ENCODE data around the gene FAM90A26. TPM values are rescaled to one million over a fixed set of nuclear protein-coding genes. Genes with fewer than 3 reads are reported as not detected.
"Not testable (repeated sequence)": the region's sequence is repeated elsewhere in the genome, so short reads cannot be mapped to it uniquely, and the experiment has no call there.

FAM90A26 gene
- total and polyA plus RNA-seq, 4 donors = not detected

DNA sequence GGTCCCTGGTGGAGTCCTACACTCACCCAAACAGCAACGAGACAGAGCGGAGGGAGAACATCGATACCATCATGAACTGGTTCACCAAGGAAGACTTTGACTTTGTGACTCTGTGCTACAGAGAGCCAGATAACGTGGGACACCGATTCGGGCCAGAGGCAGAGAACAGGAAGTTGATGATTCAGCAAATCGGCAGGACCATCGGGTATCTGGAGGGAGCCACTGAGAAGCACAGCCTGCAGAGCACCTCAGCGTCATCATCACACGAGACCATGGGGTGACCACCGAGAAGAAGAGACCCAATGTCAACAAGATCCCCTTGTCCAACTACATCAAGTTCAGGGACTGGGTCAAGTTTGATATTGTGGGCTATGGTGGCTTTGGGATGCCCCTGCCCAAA is 29.2 kb upstream of the FAM90A26 start:
- DNase-seq; H3K27me3 ChIP-seq (ENCODE audit: control insufficient read depth in 1 of 2, insufficient read depth in 2 of 2, low read length in 1 of 2); ATAC-seq (ENCODE audit: low FRiP score); intact Hi-C loops (cut with DNase I); H3K36me3 ChIP-seq (ENCODE audit: control insufficient read depth in 1 of 2, insufficient read depth in 2 of 2, low read length in 1 of 2); H3K4me3 ChIP-seq (ENCODE audit: low read length in 2 of 2); H3K9me3 ChIP-seq (ENCODE audit: control insufficient read depth, low read length); H3K27ac ChIP-seq (ENCODE audit: low read depth in 1 of 2, low read length in 2 of 2); H3K4me1 ChIP-seq (ENCODE audit: control insufficient read depth in 1 of 2, insufficient read depth in 2 of 2, low read length in 2 of 2): not testable (repeated sequence)
- WGBS, 2 donors = 95 to 96% methylated on average over 11 of the region's 11 CpGs

DNA sequence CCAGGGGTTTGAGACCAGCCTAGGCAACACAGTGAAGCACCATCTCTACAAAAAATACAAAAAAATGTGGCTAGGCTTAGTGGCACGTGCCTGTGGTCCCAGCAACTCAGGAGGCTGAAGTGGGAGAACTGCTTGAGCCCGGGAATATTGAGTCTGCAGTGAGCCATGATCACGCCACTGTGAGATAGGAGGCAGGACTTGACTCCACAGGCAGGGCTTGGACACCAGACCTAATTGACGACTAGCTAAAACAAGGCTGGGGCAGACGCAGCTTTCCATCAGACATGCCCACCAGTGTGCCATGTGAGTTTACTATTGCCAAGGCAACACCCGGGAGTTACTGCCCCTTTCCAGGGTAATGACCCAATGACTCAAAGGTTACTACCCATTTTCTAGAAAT is 27.4 kb upstream of the FAM90A26 start:
- H3K9me3 ChIP-seq (ENCODE audit: control insufficient read depth, low read length); ATAC-seq (ENCODE audit: low FRiP score); H3K4me1 ChIP-seq (ENCODE audit: control insufficient read depth in 1 of 2, insufficient read depth in 2 of 2, low read length in 2 of 2); DNase-seq; intact Hi-C loops (cut with DNase I); H3K4me3 ChIP-seq (ENCODE audit: low read length in 2 of 2); H3K27ac ChIP-seq (ENCODE audit: low read depth in 1 of 2, low read length in 2 of 2); H3K36me3 ChIP-seq (ENCODE audit: control insufficient read depth in 1 of 2, insufficient read depth in 2 of 2, low read length in 1 of 2); H3K27me3 ChIP-seq (ENCODE audit: control insufficient read depth in 1 of 2, insufficient read depth in 2 of 2, low read length in 1 of 2): not testable (repeated sequence)
- WGBS, 2 donors = 86 to 92% methylated on average over 6 of the region's 6 CpGs

- Histone ChIP-seq H3K36me3 (ENCODE audit: control insufficient read depth in 1 of 2, insufficient read depth in 2 of 2, low read length in 1 of 2) (no peaks in the 10 kb centered on the region), H3K4me3 (ENCODE audit: low read length in 2 of 2) (no peak overlapping the region), H3K27ac (ENCODE audit: low read depth in 1 of 2, low read length in 2 of 2) (no peak overlapping the region), H3K4me1 (ENCODE audit: control insufficient read depth in 1 of 2, insufficient read depth in 2 of 2, low read length in 2 of 2) (no peaks in the 10 kb centered on the region), H3K27me3 (ENCODE audit: control insufficient read depth in 1 of 2, insufficient read depth in 2 of 2, low read length in 1 of 2) (no peaks in the 10 kb centered on the region), H3K9me3 (ENCODE audit: control insufficient read depth, low read length) (no peaks in the 10 kb centered on the region)
- ATAC-seq (ENCODE audit: low FRiP score) (no peak), DNase-seq (no peak)
- intact Hi-C loops (cut with DNase I) = no loop called here
- WGBS, 2 donors = 98% methylated on average over 24 to 27 of the region's 27 CpGs
These were observed 26.7 kb upstream of the FAM90A26 start for GRCh38 chr4:9143421-9144080.

DNA sequence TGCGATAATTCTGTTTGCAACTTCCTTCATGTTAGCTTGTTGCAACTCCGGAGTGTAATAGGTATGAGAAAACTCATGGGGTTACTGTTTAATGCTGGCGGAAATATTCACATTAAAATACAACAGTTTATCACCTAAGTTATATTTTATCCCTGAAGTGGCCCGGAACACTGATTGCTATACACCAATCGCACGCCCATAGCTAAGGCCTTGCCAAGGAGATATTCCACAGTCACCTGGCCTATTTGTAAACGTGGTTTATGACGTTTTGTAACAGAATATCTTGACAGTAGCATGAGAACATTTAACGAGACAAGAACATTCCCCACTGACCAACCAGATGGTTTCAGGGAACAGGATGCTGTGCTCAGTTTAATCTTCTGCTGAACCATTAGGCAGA is 23.2 kb upstream of the FAM90A26 start:
- Histone ChIP-seq H3K4me1 (ENCODE audit: control insufficient read depth in 1 of 2, insufficient read depth in 2 of 2, low read length in 2 of 2) (no peaks in the 10 kb centered on the region), H3K27me3 (ENCODE audit: control insufficient read depth in 1 of 2, insufficient read depth in 2 of 2, low read length in 1 of 2) (no peaks in the 10 kb centered on the region), H3K9me3 (ENCODE audit: control insufficient read depth, low read length) (no peaks in the 10 kb centered on the region), H3K27ac (ENCODE audit: low read depth in 1 of 2, low read length in 2 of 2) (no peak overlapping the region), H3K36me3 (ENCODE audit: control insufficient read depth in 1 of 2, insufficient read depth in 2 of 2, low read length in 1 of 2) (no peaks in the 10 kb centered on the region), H3K4me3 (ENCODE audit: low read length in 2 of 2) (no peak overlapping the region)
- intact Hi-C loops (cut with DNase I) = no loop called here
- WGBS, 2 donors = 96 to 98% methylated on average over 9 of the region's 9 CpGs
- DNase-seq = no peak
- ATAC-seq (ENCODE audit: low FRiP score) = no peak

DNA sequence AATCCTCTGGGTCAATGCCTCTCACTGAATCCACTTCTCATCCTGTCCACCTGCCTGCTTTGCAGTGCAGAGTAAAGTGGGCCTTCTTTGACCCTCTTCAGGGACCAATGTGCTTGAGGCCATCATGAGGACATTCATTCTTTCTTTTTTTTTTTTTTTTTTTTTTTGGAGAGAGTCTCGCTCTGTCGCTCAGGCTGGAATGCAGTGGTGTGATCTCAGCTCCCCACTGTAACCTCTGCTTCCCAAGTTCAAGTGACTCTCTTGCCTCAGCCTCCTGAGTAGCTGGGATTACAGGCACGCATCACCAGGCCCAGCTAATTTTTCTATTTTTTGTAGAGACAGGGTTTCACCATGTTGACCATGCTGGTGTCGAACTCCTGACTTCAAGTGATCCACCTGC is 22.8 kb upstream of the FAM90A26 start:
- H3K27me3 ChIP-seq (ENCODE audit: control insufficient read depth in 1 of 2, insufficient read depth in 2 of 2, low read length in 1 of 2); H3K4me3 ChIP-seq (ENCODE audit: low read length in 2 of 2); ATAC-seq (ENCODE audit: low FRiP score); H3K9me3 ChIP-seq (ENCODE audit: control insufficient read depth, low read length); H3K27ac ChIP-seq (ENCODE audit: low read depth in 1 of 2, low read length in 2 of 2); H3K36me3 ChIP-seq (ENCODE audit: control insufficient read depth in 1 of 2, insufficient read depth in 2 of 2, low read length in 1 of 2); DNase-seq; H3K4me1 ChIP-seq (ENCODE audit: control insufficient read depth in 1 of 2, insufficient read depth in 2 of 2, low read length in 2 of 2); intact Hi-C loops (cut with DNase I): not testable (repeated sequence)
- 95 to 98% methylated on average over 4 of the region's 4 CpGs for WGBS, 2 donors

DNA sequence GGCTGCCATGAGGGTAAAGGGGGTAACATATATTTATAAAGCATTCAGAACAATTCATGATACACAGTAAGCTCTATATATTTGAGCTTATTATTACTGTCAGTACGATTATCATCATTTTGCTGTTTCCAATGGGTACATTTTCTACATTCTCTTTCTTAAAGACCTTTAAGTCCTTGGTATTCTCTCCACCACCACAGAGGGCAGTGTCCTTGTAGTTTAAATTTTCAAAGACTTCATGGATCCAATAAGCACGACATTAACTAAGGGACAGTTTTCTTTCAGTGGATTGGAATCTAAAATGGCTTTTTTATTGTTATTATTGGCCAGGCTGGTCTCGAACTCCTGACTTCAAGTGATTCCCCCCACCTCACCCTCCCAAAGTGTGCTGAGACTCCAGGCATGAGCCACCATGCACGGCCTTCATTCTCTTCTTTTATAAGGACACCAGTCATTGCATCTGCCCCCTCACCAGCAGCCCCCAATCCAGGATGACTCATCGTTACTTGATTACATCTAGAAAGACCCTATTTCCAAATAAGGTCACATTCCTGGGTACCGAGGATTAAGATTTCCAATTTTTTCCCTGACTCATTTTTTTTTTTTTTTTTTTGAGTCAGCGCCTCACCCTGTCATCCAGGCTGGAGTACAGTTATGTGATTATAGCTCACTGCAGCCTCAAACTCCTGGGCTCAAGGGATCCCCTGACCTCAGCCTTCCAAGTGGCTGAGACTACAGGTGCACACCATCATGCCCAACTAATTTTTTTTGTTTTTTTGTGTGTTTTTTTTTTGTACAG is 21.4 kb upstream of the FAM90A26 start:
- intact Hi-C loops (cut with DNase I) = not testable (repeated sequence)

DNA sequence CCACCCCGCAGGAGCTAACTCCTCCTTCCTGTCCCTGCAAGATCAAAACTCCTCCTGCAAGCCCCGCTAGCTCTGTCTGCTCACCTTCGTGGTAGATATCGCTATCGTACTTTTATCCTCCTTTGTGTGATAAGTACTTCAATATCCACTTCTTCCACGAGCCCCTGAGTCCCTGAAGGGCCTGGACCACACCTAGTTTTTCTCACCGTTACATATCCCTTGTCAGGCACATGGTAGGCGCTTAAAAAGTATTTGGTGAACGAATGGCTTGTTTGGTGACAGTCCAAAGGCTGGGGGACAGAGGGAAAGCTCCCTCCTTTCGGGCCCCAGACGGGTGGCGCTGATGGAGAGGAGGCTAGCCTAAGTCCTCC is 18.4 kb upstream of the FAM90A26 start:
- H3K27me3 ChIP-seq (ENCODE audit: control insufficient read depth in 1 of 2, insufficient read depth in 2 of 2, low read length in 1 of 2); intact Hi-C loops (cut with DNase I); ATAC-seq (ENCODE audit: low FRiP score); H3K4me1 ChIP-seq (ENCODE audit: control insufficient read depth in 1 of 2, insufficient read depth in 2 of 2, low read length in 2 of 2); H3K9me3 ChIP-seq (ENCODE audit: control insufficient read depth, low read length); H3K27ac ChIP-seq (ENCODE audit: low read depth in 1 of 2, low read length in 2 of 2); DNase-seq; H3K36me3 ChIP-seq (ENCODE audit: control insufficient read depth in 1 of 2, insufficient read depth in 2 of 2, low read length in 1 of 2): not testable (repeated sequence)
- peak overlapping the region in 1 of 2 donors; percentile 67 for H3K4me3 ChIP-seq (ENCODE audit: low read length in 2 of 2)
- 3% methylated on average over 11 to 12 of the region's 12 CpGs for WGBS, 2 donors

More for the DNA sequence above, 21.4 kb upstream of the FAM90A26 start:
- H3K27me3 ChIP-seq (ENCODE audit: control insufficient read depth in 1 of 2, insufficient read depth in 2 of 2, low read length in 1 of 2); H3K9me3 ChIP-seq (ENCODE audit: control insufficient read depth, low read length); H3K36me3 ChIP-seq (ENCODE audit: control insufficient read depth in 1 of 2, insufficient read depth in 2 of 2, low read length in 1 of 2); H3K4me3 ChIP-seq (ENCODE audit: low read length in 2 of 2); H3K4me1 ChIP-seq (ENCODE audit: control insufficient read depth in 1 of 2, insufficient read depth in 2 of 2, low read length in 2 of 2); ATAC-seq (ENCODE audit: low FRiP score); H3K27ac ChIP-seq (ENCODE audit: low read depth in 1 of 2, low read length in 2 of 2); DNase-seq: not testable (repeated sequence)
- WGBS, 2 donors = 67 to 71% methylated on average over 7 of the region's 7 CpGs

DNA sequence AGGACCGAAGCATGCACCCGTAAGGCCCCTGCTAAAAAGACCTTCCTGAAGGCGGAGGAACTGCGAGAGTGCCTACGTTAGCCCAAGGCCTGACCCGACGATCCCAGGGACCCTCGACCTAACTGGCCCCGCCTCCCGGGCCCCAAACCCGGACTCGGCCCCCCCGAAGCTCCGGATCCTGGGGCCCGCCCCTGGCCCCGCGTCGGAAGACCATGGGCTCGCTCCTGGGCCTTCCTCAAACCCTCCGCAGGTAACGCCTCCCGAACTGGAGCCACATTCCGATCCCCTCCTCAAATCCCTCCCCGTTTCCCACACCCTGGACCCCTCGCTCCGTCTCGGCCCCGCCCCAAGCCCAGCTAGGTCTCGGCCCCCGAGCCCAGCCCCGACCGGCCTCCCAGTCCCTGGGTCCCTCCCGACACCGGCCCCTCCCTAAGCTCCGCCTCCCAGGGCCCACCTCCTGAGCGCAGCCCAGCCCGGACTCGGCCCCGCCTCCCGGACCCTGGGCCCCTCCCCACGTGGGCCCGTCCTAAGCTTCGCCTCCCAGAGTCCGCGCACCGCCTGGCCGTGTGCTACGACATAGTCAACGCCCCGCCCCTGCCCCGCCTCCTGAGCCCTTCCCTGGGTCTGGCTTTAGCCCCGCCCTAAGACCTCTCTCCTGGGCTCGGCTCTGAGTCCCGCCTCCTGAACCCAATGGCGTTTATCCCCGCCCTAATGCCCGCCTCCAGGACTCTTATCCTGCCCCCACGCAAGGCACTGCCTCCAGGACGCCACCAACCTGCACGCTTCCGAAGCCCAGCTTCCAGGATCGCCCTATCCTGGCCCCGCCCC is 17.8 kb upstream of the FAM90A26 start:
- ATAC-seq (ENCODE audit: low FRiP score) (peak; percentile 94), DNase-seq (peak; percentile 99 to 100)
- intact Hi-C loops (cut with DNase I); H3K36me3 ChIP-seq (ENCODE audit: control insufficient read depth in 1 of 2, insufficient read depth in 2 of 2, low read length in 1 of 2); H3K9me3 ChIP-seq (ENCODE audit: control insufficient read depth, low read length); H3K27me3 ChIP-seq (ENCODE audit: control insufficient read depth in 1 of 2, insufficient read depth in 2 of 2, low read length in 1 of 2); H3K4me1 ChIP-seq (ENCODE audit: control insufficient read depth in 1 of 2, insufficient read depth in 2 of 2, low read length in 2 of 2): not testable (repeated sequence)
- 1 to 2% methylated on average over 43 to 63 of the region's 63 CpGs for WGBS, 2 donors
- H3K4me3 ChIP-seq (ENCODE audit: low read length in 2 of 2) = peak overlapping the region in 1 of 2 donors; percentile 67
- peak overlapping the region in 1 of 2 donors; percentile 44 for H3K27ac ChIP-seq (ENCODE audit: low read depth in 1 of 2, low read length in 2 of 2)
